ENCODE measurements around the gene HNF1B. TPM values are rescaled to one million over a fixed set of nuclear protein-coding genes. Genes with fewer than 3 reads are reported as not detected.
A peak's percentile ranks its signal among the peaks of the same experiment; 100 is the strongest.

The HNF1B gene
- total RNA-seq, 1 experiment from 2014 or later, result not detected

DNA sequence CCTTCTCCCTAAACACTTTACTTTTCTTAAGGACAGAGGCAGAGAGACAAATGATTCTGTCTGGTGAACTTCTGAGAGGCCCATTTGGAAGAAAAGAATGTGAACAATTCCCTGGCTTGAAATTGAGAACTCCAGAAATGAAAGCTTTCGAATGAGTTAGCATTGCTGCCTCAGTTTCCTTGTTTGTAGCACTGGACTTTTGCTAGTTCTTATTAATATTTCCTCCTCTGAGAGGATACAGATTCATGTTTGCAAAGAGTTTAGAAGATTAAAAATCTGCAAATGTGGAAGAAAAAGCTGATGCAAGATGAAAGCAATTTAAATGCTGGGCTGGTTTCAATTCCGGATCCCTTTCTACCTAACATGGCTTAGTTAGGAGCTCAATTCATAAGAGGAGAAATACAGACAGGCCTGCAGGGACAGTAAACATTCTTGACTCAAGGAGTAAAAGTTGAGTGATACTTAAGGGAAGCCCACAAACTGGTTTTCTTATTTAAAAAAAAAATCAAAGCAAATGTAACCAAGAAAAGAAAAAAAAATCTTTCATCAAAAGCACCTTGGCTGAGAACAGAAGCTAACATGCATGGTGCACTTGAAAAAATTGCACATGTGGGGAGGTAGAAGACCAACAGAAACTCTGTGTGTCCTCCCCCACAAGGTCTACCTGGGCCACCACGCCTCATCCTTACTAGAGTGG lies 27.1 kb downstream of the HNF1B start:
- Histone ChIP-seq H3K36me3 (ENCODE audit: low read depth) (no peaks in the 10 kb centered on the region), H3K9me2 (ENCODE audit: insufficient read depth) (no peaks in the 10 kb centered on the region), H3K4me1 (replicated peaks; ENCODE audit: insufficient read depth) (peaks cover 22% of the 10 kb centered on the region), H3K27me3 (ENCODE audit: insufficient read depth, low read depth) (no peaks in the 10 kb centered on the region), H3F3A (ENCODE audit: insufficient read depth, low read depth) (peaks cover 11% of the 10 kb centered on the region; the same call in 1 of the 2 replicates), H3K9me3 (ENCODE audit: insufficient read depth, low read depth) (no peaks in the 10 kb centered on the region), H3K27ac (peak overlapping the region; percentile 62), H3K4me2 (peak overlapping the region; percentile 62), H3K4me3 (no peak overlapping the region), H2AFZ (no peak overlapping the region), H4K20me1 (ENCODE audit: insufficient read depth) (no peaks in the 10 kb centered on the region), H3K79me2 (ENCODE audit: low read depth) (no peaks in the 10 kb centered on the region)
- no TSS peak for BruUV-seq (replicated peaks)
- intact Hi-C loops (cut with micrococcal nuclease; ENCODE audit: unreplicated experiment), result no loop called here
- no peak for TF ChIP-seq EZH2 (IDR thresholded peaks at IDR 0.05; ENCODE audit: low read depth)
- TF ChIP-seq, protein P1, sequence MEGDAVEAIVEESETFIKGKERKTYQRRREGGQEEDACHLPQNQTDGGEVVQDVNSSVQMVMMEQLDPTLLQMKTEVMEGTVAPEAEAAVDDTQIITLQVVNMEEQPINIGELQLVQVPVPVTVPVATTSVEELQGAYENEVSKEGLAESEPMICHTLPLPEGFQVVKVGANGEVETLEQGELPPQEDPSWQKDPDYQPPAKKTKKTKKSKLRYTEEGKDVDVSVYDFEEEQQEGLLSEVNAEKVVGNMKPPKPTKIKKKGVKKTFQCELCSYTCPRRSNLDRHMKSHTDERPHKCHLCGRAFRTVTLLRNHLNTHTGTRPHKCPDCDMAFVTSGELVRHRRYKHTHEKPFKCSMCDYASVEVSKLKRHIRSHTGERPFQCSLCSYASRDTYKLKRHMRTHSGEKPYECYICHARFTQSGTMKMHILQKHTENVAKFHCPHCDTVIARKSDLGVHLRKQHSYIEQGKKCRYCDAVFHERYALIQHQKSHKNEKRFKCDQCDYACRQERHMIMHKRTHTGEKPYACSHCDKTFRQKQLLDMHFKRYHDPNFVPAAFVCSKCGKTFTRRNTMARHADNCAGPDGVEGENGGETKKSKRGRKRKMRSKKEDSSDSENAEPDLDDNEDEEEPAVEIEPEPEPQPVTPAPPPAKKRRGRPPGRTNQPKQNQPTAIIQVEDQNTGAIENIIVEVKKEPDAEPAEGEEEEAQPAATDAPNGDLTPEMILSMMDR (conservative IDR thresholded peaks at IDR 0.05), result no peak
- no peak for DNase-seq
- POLR2A ChIA-PET (ENCODE audit: unreplicated experiment), result no interaction called here
- CTCF ChIA-PET, result no interaction called here

DNA sequence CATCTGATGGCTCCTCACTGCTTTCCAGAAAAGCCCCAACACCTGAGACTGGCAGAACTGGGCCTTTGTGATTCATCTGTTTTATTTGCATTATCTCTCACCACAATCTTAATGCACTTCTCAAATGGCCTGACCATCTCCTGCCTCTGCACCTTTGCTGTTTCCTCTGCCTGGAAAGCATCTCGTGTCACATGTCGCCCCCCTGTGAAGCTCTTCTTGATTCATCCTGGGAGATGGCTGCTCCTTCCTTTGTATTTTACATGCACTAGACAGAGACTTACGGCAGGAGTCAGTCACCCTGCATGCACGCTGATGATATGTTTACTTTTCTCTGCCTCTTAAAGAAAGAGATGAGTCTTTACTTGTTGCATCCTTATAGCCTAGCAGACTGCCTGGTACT lies 30.0 kb downstream of the HNF1B start:
- no peaks in the 10 kb centered on the region for H3K36me3 ChIP-seq (ENCODE audit: low read depth)
- no peaks in the 10 kb centered on the region for H3K27me3 ChIP-seq (ENCODE audit: insufficient read depth, low read depth)
- peaks cover 22% of the 10 kb centered on the region for H3K4me1 ChIP-seq (replicated peaks; ENCODE audit: insufficient read depth)
- H2AFZ ChIP-seq, result no peak overlapping the region
- no peak overlapping the region for H3K4me2 ChIP-seq
- no peak for DNase-seq
- intact Hi-C loops (cut with micrococcal nuclease; ENCODE audit: unreplicated experiment), result no loop called here
- no TSS peak for BruUV-seq (replicated peaks)
- H3K27ac ChIP-seq, result no peak overlapping the region
- ChIA-PET POLR2A (ENCODE audit: unreplicated experiment) (no interaction called here), CTCF (no interaction called here)
- no peaks in the 10 kb centered on the region for H3K79me2 ChIP-seq (ENCODE audit: low read depth)
- no peaks in the 10 kb centered on the region for H4K20me1 ChIP-seq (ENCODE audit: insufficient read depth)
- no peaks in the 10 kb centered on the region for H3K9me2 ChIP-seq (ENCODE audit: insufficient read depth)
- H3F3A ChIP-seq (ENCODE audit: insufficient read depth, low read depth), result peaks cover 11% of the 10 kb centered on the region; the same call in 1 of the 2 replicates
- TF ChIP-seq, protein P1 (conservative IDR thresholded peaks at IDR 0.05), result no peak
- TF ChIP-seq EZH2 (IDR thresholded peaks at IDR 0.05; ENCODE audit: low read depth), result no peak
- no peak overlapping the region for H3K4me3 ChIP-seq
- H3K9me3 ChIP-seq (ENCODE audit: insufficient read depth, low read depth), result no peaks in the 10 kb centered on the region

DNA sequence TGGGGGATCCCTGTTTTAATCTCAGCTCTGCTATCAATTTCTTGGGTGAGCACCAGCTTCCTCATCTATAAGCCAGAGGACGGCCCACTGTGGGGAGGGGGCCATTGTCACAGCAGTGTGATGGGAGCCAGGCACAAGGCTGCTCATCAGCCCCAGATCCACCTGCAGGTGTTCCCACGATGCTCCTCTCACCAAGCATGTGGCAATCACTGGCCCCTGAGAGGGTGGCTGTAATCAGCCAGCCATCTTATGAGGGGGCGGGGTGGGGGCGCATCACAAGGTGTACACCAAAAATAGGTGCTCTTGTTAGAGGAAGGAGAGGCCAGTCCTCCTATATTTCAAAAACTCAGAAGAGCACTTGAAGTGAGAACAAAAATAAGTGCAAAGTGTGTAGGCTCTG lies 31.2 kb downstream of the HNF1B start:
- intact Hi-C loops (cut with micrococcal nuclease; ENCODE audit: unreplicated experiment), result no loop called here
- POLR2A ChIA-PET (ENCODE audit: unreplicated experiment), result no interaction called here

More for the DNA sequence above, 31.2 kb downstream of the HNF1B start:
- Histone ChIP-seq H3K79me2 (ENCODE audit: low read depth) (no peaks in the 10 kb centered on the region), H3K36me3 (ENCODE audit: low read depth) (no peaks in the 10 kb centered on the region), H3K4me1 (replicated peaks; ENCODE audit: insufficient read depth) (peaks cover 22% of the 10 kb centered on the region), H4K20me1 (ENCODE audit: insufficient read depth) (no peaks in the 10 kb centered on the region), H3K27me3 (ENCODE audit: insufficient read depth, low read depth) (no peaks in the 10 kb centered on the region), H3K9me2 (ENCODE audit: insufficient read depth) (no peaks in the 10 kb centered on the region), H3K27ac (no peak overlapping the region), H2AFZ (no peak overlapping the region), H3K4me2 (no peak overlapping the region), H3K4me3 (no peak overlapping the region), H3K9me3 (ENCODE audit: insufficient read depth, low read depth) (no peaks in the 10 kb centered on the region), H3F3A (ENCODE audit: insufficient read depth, low read depth) (peaks cover 11% of the 10 kb centered on the region; the same call in 1 of the 2 replicates)
- CTCF ChIA-PET, result no interaction called here
- TF ChIP-seq EZH2 (IDR thresholded peaks at IDR 0.05; ENCODE audit: low read depth), result no peak
- TF ChIP-seq, protein P1 (conservative IDR thresholded peaks at IDR 0.05), result no peak
- no peak for DNase-seq
- no TSS peak for BruUV-seq (replicated peaks)
